COLO829 (cell line): ENCODE data around the gene ZMYM3.
"Not testable (repeated sequence)": the region's sequence is repeated elsewhere in the genome, so short reads cannot be mapped to it uniquely, and the experiment has no call there.

Experiments used
- DNase-seq: peaks from one replicate; pipeline ENCODE4 v3.0.0; 2012; ENCODE audit warnings: low spot score

The ZMYM3 gene

DNA sequence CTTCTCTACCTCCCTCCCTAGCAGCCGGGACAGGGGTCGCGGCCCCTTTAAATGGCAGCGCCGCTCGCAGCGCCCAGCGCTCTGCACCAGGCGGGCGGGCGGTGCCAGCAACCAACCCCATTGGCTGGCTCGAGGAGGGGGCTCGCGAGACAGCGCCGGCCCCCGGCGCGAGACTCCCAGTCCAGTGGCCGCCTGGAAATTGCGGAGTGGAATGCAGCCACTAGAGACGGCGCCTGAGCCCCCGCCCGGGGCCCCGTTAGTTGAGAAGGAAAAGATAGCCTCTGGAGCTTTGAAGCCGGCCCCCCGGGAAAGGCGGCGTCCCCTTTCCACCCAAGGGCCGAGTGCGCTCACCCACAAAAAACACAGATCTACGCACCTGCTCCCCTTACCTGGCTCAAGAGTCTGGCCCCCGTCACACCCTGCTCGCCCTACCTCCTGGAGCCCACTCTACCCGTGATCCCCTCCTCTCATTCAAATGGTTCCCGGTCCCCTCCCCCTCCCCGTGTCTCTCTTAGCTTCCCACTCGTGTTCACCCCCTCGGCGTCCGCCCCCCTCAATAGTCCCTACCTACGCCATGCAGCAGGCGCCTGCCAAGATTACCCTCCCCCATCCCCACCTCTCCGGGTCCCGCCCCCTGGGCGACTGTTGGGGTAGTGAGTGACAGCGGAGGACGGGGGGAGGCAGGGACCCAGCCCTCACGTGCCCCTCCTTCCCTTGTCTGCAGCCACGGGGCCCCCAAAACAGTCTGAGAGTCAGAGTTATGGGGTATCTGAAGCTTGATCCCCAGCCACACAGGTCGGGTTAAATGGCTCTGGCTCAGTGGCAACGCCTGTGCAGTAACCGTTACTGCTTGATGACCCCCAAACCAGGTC is at the start of gene ZMYM3:
Gene ZMYM3 (minus strand): TSS at position 49 of the 872 bp plus-strand sequence. CDS start 885 bp downstream, outside the sequence.
- peak; percentile 72 for DNase-seq

DNA sequence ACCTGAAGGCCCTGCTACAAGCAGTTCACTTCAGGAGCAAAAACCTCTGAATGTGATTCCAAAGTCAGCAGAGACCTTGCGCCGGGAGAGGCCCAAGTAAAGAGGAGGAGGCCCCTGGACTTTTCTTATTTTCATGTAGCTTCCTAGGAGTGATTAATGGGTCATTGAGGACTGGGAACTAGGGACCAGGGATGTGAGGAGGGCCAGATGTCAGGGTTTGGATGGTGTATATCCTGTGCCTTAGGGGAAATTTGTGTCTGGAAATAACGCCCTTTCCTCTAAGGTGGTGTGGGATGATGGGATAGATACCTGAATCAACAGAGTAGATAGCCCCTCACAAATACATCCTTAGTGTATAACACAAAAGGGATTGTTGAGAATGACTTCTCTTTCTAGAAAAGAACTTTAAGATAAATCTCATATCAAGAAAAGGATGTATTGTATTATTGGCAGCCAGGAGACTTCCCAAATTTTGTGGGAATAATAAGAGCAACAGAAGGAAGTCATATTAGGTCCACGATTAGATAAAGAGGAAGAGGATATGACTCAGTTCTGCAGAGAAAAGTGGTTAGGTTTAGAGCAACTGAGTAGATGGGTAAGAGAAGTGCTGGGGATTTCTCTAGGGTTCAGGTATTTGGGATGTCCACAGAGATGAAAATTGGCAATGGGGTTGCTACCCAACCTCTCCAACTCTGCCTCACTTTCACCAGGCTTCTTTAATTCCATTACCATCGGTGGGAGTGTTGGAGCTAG is 48.7 kb upstream of the ZMYM3 start:
- no peak for DNase-seq

DNA sequence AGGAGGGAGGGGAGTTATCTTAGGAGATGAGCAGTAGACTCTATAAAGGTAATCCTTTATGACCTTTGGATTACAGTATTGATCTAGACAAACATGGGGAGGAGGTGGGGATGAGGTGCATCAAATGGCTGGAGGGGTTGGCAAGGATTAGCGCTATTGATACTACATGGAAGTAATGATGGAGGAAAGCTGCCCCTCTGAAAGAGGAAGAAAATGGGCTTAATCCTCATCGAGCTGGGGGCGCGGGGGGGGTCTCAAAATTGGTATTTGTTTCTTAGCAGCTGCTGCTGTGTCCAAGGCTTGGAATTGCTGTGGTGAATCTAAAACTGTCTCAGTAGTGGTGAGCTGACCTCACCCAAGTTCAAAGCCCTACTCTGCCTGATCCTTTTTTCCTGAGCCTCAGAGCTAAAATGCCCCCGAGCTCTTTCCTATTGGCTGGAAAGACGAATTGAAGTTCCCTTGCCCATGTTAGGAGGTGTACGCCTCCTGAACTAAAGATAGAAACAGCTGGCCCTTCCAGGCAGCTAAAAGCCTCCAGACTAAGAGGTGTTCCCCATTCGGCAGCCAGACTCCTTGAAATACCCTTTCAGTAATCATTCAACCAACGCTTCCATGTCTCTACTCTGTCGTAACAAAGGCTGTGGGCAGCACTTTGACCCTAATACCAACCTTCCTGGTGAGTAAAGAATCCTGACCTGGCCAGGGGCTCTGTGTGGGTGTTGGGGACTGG is 47.4 kb upstream of the ZMYM3 start, which contains the start of gene ITGB1BP2:
Gene ITGB1BP2 (plus strand): TSS at position 556 of the 730 bp plus-strand sequence. CDS start 57 bp downstream, at position 613.
- no peak for DNase-seq

DNA sequence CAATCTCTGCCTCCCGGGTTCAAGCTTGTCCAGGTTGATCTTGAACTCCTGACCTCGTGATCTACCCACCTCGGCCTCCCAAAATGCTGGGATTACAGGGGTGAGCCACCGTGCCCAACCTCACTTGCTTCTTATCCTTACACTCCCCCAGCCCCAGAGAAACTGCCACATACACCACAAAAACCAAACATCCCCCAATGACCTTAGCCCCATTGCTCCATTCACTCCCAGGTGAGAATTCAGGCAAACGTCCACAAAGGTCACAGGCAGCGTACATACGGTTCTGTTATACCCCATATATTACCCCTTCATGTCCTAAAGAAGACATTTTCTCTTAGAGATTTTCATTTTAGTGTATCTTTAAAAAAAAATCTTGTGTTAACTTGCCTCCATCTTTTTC is 46.6 kb upstream of the ZMYM3 start:
- not testable (repeated sequence) for DNase-seq

DNA sequence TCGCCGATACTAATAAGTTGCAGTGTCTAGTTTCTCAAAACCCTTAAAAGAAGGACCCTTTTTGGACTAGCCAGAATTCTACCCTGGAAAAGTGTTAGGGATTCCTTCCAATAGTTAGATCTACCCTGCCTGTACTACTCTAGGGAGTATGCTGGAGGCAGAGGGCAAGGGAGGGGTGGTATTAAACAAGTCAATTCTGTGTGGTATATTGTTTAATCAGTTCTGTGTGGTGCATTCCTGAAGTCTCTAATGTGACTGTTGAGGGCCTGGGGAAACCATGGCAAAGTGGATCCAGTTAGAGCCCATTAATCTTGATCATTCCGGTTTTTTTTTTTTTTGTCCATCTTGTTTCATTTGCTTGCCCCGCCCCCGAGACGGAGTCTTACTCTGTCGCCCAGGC is 46.1 kb upstream of the ZMYM3 start:
- not testable (repeated sequence) for DNase-seq

DNA sequence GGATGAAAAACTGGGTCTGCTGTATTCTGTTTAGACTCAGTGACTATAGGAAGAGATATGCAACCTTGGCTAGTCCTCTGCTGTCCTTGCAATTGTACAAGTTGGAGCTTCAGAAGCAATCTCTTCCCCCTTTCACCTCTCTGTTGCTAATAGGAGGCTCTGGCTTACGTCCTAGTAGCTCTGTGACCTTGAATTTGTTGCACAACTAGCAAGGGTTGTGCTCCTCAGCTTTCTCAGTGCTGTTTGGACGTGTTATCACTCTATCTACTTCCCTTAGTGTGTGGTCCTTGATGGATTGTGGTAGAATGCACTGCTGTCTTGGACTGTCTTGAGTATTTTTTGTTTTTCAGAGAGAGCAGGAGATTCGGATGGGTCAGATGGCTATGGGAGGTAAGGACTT is 44.2 kb upstream of the ZMYM3 start:
- DNase-seq: no peak

DNA sequence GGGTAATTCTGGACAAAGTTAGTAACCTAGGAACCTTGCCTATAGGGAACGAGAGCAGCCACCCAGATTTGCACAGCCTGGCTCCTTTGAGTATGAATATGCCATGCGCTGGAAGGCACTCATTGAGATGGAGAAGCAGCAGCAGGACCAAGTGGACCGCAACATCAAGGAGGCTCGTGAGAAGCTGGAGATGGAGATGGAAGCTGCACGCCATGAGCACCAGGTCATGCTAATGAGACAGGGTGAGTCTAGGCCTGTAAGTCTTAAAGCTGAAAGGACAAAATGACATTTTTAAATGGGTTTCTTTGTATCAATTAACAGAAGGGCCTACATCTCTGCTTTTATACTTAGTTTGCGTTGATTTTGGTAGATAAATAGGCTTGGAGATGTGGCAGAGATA is 42.9 kb upstream of the ZMYM3 start:
- no peak for DNase-seq

DNA sequence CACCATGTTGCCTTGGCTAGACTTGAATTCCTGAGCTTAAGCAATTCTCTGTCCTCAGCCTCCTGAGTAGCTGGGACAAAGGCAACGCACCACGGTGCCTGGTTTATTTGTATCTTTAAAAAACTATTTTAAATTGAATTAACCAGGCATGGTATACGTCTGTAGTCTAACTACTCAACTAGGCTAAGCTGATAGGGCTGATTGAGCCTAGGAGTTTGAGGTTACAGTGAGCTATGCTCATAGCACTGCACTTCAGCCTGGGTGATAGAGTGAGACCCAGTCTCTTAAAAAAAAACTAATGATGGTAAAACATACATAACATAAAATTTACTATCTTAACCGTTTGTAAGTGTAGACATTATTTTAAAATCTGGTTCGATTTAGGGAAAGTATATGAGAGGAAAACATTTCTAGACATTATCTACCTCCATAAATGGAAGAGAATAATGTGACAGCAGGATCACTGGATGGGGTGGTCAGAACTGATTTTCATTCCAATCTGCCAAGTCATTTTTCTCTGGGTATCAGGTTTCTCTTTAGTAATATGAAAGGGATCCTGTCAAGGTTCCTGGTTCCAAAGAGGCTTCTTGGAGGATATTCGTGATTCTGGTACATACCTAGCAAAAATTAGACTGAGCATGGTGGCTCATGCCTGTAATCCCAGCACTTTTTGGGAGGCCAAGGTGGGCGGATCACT is 38.9 kb upstream of the ZMYM3 start:
- no peak for DNase-seq

DNA sequence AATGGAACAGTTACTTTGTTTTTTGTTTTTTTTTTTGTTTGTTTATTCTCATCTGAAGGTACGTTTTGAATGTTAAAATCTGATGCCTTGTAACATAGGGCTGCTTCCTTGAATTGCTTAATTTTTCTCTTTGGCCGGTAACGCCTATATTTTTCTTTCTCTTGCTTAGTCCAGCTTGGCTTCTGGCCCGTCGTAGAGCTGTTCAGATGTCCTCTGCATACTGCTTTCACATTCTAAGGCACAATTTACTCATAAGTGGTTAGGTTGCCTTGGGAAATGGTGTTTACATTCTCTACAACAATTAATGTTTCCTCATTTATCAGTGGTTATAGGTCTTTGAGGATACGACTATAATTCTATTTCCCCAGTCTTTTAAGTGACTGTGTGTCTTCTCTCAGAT is 37.4 kb upstream of the ZMYM3 start:
- no peak for DNase-seq

DNA sequence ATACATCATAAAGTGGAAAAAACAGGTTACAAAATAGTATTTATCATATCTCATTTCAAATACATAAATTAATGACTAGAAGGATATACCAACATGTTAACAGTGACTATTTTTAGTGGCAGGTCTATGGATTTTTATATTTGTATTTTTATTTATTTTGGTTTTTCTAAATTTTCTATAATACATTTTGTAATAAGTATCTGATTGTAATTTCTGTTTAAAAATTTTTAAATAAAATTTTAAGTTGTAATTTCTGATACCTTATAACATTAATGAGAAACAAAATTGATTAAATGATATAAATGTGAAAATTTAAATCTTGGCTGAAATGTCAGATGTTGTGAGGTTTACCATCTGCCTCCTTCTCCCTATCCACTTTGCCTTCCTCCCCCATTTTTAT is 32.0 kb upstream of the ZMYM3 start:
- DNase-seq: no peak

DNA sequence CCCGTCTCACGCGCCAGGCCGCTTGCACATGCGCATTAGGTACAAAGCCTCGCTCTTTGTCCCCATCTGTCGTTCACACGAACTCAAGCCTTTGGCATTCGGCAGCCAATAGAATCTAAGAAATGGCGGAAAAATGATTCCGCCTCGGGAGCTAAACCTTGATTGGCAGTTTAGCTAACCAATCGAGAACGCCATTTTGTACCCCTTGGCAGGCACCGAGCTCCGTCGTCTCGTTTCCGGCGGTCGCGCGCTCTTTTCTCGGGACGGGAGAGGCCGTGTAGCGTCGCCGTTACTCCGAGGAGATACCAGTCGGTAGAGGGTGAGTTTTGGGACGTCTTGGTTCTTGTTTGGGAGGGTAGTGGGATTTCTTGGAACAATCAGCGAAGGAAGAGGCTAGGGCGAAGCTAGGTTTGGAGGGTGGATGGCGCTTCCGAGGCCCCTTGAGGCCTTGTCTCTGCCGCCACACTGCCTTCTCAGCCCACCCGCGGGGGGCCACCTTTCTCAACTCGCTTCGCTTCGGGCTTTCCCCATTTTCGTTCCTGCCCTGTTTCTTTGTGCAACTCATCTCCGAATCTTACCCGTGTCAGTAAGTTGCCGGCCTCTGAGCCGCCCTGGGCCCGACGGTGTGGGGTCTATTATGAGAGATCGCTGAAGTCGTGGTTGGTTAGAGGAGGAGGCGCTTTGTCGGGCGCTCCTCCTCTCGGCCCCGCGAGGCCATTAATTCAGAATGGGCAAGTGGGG is 29.6 kb upstream of the ZMYM3 start, which contains the start of gene NONO:
Gene NONO (plus strand): TSS at position 233 of the 741 bp plus-strand sequence. CDS start 7,003 bp downstream, outside the sequence.
- DNase-seq: peak; percentile 91

DNA sequence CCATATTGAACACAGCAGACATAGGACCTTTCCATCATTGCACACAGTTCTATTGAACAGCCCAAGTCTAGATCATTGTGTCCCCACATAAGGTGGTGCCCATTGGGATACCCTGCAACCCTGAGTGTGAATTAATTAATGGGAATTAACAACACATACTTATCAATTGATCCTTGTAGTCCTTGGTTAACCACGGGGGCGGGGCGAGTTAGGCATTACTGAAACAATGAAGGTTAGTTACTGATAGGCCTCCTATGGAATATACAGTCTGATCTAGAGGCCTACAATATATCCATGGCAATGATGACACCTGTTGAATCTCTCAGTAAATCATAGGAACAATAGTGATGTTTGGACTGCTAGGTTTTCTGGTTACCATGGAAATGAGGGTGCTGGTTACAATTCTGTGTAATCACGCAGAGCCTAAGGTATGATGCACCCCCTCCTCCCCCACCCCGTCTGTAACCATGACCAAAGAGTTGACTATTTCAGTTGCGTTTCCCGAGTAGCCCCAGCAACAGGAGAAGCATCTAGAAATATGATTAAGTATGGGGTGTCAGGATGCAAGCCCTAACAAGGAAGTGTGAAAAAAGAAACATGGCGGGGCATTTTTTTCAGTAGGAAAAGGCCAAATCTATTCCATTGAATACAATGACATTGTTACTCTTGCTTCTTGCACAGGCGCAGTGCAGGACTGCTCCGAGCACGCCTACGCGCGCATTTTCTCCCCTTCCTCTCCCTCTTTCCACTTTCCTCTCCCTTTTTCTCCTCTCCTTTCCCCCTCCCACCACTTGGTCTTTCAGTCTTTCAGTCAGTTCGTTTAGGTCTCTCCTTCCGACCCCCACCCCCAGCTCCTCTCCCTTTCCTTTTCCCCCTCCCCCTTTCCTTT is 28.8 kb upstream of the ZMYM3 start:
- peak; percentile 45 for DNase-seq

DNA sequence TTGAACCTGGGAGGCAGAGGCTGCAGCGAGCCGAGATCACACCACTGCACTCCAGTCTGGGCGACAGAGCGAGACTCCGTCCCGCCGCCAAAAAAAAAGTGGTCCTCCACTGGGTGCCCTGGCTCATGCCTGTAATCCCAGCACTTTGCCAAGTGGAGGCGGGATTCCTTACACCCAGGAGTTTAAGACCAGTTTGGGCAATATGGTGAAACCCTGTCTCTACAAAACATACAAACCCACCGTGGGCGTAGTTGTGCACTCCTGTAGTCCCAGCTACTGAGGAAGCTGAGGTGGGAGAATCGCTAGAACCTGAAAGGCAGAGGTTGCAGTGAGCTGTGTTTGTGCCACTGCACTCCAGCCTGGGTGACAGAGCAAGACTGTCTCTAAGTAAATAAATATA is 27.4 kb upstream of the ZMYM3 start:
- not testable (repeated sequence) for DNase-seq

DNA sequence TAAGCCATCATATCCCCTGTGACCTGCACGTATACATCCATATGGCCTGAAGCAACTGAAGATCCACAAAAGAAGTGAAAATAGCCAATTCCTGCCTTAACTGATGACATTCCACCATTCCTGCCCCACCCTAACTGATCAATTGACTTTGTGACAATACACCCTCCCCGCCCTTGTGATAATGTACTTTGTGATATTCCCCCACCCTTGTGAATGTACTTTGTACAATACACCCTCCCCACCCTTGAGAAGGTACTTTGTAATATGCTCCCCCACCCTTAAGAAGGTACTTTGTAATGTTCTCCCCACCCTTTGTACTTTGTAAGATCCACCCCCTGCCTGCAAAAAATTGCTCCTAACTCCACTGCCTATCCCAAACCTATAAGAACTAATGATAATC is 18.4 kb upstream of the ZMYM3 start:
- not testable (repeated sequence) for DNase-seq

DNA sequence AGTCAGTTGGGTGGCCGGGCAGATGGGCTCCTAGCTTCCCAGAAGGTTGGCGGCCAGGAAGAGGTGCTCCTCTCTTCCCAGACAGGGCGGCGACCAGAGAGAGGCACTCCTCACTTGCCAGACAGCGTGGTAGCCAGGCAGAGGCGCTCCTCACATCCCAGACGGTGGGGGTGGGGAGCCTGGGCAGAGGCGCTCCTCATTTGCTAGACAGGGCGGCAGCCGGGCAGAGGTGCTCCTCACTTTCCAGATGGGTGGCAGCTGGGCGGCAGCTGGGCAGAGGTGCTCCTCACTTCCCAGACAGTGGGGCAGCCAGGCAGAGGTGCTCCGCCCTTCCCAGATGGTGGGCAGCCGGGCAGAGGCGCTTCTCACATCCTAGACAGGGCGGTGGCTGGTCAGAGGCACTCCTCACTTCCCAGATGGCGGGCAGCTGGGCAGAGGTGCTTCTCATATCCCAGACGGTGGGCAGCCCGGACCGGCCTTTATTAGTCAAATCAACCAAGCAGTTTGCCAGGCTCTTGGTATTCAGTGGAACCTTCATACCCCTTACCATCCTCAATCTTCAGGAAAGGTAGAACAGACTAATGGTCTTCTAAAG is 16.0 kb upstream of the ZMYM3 start:
- DNase-seq: no peak

DNA sequence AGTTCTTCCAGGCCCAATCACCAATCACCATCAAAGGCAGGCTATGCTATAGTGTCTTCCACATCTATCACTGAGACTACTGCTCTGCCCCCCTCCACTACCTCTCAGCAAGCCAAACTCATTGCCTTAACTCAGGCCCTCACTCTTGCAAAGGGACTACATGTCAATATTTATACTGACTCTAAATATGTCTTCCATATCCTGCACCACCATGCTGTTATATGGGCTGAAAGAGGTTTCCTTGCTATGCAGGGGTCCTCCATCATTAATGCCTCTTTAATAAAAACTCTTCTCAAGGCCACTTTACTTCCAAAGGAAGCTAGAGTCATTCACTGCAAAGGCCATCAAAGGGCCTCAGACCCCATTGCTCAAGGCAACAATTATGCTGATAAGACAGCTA is 14.7 kb upstream of the ZMYM3 start:
- not testable (repeated sequence) for DNase-seq

DNA sequence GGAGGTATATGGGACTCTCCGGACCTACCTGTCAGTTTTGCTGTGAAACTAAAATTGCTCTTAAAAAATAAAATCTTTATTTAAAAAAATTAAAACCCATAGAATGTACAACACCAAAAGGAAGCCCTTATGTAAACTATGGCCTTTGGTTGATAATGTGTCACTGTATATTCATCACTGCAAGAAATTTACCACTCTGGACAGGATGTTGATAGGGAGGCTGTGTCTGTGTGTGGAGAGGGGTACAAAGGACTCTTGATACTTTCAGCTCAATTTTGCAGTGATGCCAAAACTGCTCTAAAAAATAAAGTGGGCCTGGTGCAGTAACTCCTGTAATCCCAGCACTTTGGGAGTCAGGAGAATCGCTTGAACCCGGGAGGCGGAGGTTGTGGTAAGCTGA is 2.9 kb upstream of the ZMYM3 start:
- no peak for DNase-seq

DNA sequence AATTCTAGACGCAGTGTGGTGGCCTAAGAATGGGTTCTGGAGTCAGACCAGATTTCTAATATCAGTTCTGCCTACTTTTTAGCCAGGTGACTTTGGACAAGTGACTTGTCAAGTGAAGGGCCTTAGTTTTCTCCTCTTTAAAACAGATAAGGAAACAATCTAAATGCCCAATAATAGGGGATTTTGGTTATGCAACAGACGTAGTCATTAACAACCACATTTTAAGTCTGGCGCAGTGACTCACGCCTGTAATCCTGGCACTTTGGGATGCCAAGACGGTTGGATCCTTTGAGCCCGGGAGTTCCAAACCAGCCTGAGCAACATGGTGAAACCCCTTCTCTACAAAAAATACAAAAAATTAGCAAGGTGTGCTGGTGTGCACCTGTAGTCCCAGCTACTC is 2.1 kb upstream of the ZMYM3 start:
- DNase-seq: no peak
